IPS-11a (cell line): ENCODE results near the gene TSPEAR.
A peak's percentile ranks its signal among the peaks of the same experiment; 100 is the strongest.

Experiments
- H3K4me3 ChIP-seq: one replicate; pipeline ENCODE4 v1.5.1; 2013; ENCODE audit warnings: low read depth, low read length, control low read depth

Gene TSPEAR

GRCh38 chr21:44456915-44457736, 254.2 kb downstream of the TSPEAR start:
- H3K4me3 ChIP-seq: no peak overlapping the region

DNA sequence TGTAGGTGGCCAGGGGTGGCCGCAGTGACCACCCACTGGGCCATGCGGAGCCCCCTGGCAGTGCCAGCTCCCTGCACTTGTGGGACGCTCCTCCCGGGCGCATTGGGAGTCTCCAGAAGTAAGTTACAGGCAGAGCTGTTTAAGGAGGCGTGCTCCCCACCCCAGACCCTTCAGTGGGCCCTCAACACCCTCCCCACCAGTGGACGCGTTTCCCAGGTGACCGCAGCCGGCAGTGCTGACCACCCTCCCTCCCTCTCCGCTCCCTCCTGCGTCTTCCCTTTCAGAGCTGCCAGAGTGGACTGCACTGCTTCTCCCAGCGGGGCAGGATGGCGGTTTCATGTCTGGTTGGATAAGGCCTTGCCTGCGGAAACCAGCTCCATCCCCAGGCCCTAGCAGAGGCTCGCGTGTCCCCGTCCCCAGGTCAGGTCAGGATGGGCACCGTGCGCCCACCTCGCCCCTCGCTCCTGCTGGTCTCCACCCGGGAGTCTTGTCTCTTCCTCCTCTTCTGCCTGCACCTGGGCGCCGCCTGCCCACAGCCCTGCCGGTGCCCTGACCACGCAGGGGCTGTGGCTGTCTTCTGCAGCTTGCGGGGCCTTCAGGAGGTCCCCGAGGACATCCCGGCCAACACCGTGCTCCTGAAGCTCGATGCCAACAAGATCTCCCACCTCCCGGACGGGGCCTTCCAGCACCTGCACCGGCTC, 255.0 kb downstream of the TSPEAR start:
- H3K4me3 ChIP-seq: no peak overlapping the region

- peak overlapping the region; percentile 33 for H3K4me3 ChIP-seq
Measured at GRCh38 chr21:44455524-44456213, 255.7 kb downstream of the TSPEAR start.

GRCh38 chr21:44454747-44455523, 256.4 kb downstream of the TSPEAR start, which contains the start of gene LRRC3:
Gene LRRC3, plus strand, starts transcription at chr21:44455510. Its CDS starts 1,135 bp downstream, at chr21:44456645.
- peak within 1 kb of the TSS; percentile 33 for H3K4me3 ChIP-seq

- H3K4me3 ChIP-seq: no peak overlapping the region
Measured at GRCh38 chr21:44454058-44454457, 257.3 kb downstream of the TSPEAR start.

DNA sequence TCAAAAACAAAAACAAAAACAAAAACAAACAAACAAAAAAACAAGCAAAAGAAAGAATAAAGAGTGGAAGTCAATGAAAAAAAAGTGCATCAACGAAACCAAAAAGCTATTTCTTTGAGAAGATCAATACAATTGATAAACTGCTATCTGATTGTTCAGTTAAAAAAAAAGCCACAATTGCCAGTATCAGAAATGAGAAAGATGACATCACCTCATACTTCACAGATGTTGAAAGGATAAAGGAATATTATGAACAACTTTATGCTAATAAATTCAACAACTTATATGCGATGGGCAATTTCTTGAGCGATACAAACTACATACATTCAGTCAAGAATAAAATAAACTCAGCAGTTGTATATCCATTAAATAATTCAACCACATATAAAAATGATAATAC, 258.3 kb downstream of the TSPEAR start:
- H3K4me3 ChIP-seq: no peak overlapping the region

DNA sequence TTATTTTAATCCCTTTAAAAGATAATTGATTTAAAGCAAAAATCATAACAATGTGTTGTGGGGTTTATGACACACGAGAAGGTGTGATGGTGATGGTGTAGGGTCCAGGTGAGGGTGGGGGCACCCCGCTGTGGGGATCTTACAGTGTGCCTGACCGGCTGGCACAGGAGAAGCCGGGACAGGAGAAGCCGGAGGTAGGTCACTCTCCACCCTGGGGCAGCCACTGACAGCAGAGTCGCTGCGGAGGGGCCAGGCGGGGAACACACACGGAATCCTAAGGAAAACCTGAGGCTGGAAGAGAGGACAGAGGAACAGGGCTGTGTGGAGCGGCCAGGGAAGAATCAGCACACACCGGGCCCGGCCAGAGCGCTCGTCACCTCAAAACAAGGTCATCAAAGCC, 260.4 kb downstream of the TSPEAR start:
- H3K4me3 ChIP-seq: no peak overlapping the region

DNA sequence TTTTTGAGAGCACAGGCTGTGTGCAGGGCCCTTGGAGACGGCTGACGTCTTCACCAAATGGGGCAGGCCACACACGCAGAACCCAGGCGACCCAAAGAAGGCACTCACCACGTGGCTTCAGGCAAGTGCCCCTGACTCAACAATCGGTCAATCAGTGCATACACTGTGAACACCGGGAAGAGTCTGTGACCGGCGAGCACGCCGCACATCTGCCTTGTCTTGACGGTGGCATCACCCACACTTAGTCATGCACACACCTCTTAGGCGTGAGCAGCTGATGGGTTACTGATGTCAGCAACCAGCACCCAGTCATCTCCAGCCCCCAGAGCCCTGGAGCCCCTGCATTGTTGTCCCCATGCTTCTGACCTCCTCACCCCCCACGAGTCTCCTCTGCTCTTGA, 261.0 kb downstream of the TSPEAR start:
- no peak overlapping the region for H3K4me3 ChIP-seq

DNA sequence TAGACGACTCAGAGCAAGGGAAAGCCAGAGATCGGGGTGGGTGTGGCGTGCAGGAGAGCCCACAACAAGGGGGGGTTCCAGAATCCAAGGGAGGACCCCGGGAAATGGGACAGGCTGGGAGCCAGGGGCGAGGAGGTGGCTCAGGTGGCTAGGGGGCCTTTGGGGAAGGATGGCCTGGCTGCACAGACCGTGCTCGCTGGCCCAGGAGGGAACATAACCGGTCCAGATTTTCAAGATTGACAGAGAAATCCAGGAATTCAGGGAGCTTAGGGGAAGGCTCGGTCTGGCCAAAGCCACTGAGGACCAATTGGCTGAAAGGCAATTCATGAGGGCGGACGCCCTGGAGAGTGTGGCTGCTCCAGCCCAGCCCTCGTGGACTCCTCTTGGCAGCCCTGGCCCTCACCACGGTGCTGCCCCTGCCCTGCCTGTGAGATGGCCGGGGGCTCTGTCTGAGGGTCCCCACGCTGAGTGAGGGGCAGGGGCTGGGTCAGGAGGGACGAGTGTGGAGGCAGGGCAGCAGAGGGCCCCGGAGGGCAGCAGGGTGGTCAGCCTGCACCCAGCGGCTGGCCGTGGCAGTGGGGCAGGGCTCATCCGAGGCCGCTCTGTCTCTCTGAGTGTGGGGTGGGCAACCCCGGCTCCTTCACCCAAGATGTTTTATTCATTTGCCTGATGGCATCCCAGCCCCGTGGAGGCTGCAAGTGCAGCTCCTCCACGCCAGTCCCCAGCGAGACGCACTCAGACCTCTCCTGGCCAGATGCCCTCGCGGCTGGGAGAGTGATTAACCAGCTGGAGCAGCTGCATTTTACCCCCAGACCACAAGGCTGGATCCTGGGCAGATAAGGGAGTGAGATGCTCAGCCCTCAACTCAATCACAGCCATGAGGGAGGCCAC, 261.7 kb downstream of the TSPEAR start:
- no peak overlapping the region for H3K4me3 ChIP-seq

DNA sequence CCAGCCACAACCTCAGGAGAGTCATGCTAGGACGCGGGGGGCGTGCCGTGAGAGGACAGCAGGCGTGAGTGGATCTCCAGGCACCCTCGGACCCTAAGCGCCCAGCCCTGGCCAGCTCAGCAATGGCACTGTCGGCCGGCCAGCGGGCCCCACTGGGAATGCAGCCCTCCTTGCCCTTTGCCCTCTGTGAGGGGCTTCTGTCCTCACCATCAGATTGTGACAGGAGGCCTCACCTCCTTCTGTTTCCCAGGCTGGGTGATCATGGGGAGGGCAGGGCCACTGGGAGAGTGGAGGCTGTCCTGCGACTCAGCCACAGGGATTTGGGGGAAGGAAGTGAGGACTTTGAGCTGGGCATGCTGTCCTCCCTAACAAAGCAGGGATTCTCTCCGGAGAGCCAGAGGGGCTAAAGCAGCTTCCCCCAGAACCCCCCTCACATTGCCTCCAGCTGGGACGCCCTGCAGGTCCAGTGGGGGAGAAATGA, 262.7 kb downstream of the TSPEAR start:
- H3K4me3 ChIP-seq: no peak overlapping the region
